HCT116 (cell line): ENCODE results near the gene PLA2G2C. TPM values are rescaled to one million over a fixed set of nuclear protein-coding genes. Genes with fewer than 3 reads are reported as not detected.
"Not testable (repeated sequence)": the region's sequence is repeated elsewhere in the genome, so short reads cannot be mapped to it uniquely, and the experiment has no call there.

Source experiments
- ATAC-seq: fragments of 200-7000 bp; cut with Tn5 transposase; 2 replicates; pipeline ENCODE4 v1.9.1; 2020; ENCODE audit warnings: mild to moderate bottlenecking, moderate library complexity
- BruUV-seq: library from RNA; stranded (reverse); fragments of 400-500 nt; replicated peaks from 2 replicates; lab custom pipeline; 2021; lab: Mats Ljungman, UMichigan
- CTCF ChIA-PET: fragments of 300-600 bp; sonication (Branson Sonifier 250); formaldehyde crosslinking; loops from one replicate; lab custom pipeline; 2021; ENCODE audit warnings: antibody characterized with exemption; lab: Charles Lee
- POLR2A ChIA-PET: fragments of 300-600, 350-600 bp; sonication (Branson Sonifier 250); formaldehyde crosslinking; loops from one replicate; lab custom pipeline; 2021; ENCODE audit warnings: antibody characterized with exemption; lab: Charles Lee
- RAD21 ChIA-PET, 2 experiments: fragments of 300-600 bp; sonication (Branson Sonifier 250); formaldehyde crosslinking; loops; one replicate each; lab custom pipeline; 2023; ENCODE audit warnings: low total read pairs in 2 of 2; ENCODE audit not compliant: uncharacterized antibody in 2 of 2, unreplicated experiment in 2 of 2, low non-redundant PET in 1 of 2; lab: Charles Lee
- DNase-seq: peaks from one replicate; pipeline ENCODE4 v3.0.0-alpha.2; 2010; ENCODE audit warnings: low read depth, low spot score
- H2AFZ ChIP-seq: fragments of 200-600 bp; shearing (Covaris generic), sonication (generic); 2 replicates; pipeline ENCODE4 v1.6.1; 2017; ENCODE audit warnings: low read depth, mixed run types, mixed read lengths, antibody characterized with exemption, low read length; ENCODE audit not compliant: poor library complexity, severe bottlenecking
- H3K27ac ChIP-seq: 2 replicates; pipeline ENCODE4 v1.5.1; 2012; ENCODE audit warnings: low read depth, low read length
- H3K27me3 ChIP-seq: fragments of 200-600 bp; sonication (generic); 2 replicates; pipeline ENCODE4 v1.6.1; 2016; ENCODE audit warnings: mixed run types, low read length, mixed read lengths; ENCODE audit not compliant: insufficient read depth
- H3K36me3 ChIP-seq, 2 experiments: fragments of 200-500 bp in 1 of 2; fragments of 200-600 bp in 1 of 2; sonication (Bioruptor generic) in 1 of 2; sonication (generic) in 1 of 2; 2 replicates each; pipeline versions ENCODE4 v1.5.1 to v1.6.1; 2014 to 2016; ENCODE audit warnings: low read length in 2 of 2, inconsistent platforms in 1 of 2, mixed read lengths in 1 of 2, mixed run types in 1 of 2; ENCODE audit not compliant: insufficient read depth in 2 of 2, control insufficient read depth in 1 of 2
- H3K4me1 ChIP-seq, 2 experiments: fragments of 200-600 bp in 1 of 2; sonication (generic) in 1 of 2; 2 replicates each; pipeline versions ENCODE4 v1.5.1 to v1.6.1; 2012 to 2017; ENCODE audit warnings: low read length in 2 of 2, inconsistent platforms in 1 of 2, mild to moderate bottlenecking in 1 of 2, mixed read lengths in 1 of 2, mixed run types in 1 of 2, moderate library complexity in 1 of 2; ENCODE audit not compliant: insufficient read depth in 2 of 2, control insufficient read depth in 1 of 2
- H3K4me2 ChIP-seq: fragments of 200-600 bp; sonication (generic); 2 replicates; pipeline ENCODE4 v1.6.1; 2017; ENCODE audit warnings: mixed run types, low read length, mixed read lengths
- H3K4me3 ChIP-seq, 2 experiments: fragments of 200-600 bp in 1 of 2; sonication (generic) in 1 of 2; replicated peaks in 1 of 2; 2 replicates each; pipeline ENCODE4 v1.5.1; 2011 to 2016; ENCODE audit warnings: low read length in 2 of 2, control low read depth in 1 of 2, low read depth in 1 of 2, mild to moderate bottlenecking in 1 of 2, mixed read lengths in 1 of 2, mixed run types in 1 of 2
- H3K79me2 ChIP-seq: fragments of 200-600 bp; sonication (generic); 2 replicates; pipeline ENCODE4 v1.6.1; 2017; ENCODE audit warnings: mild to moderate bottlenecking, mixed run types, low read length, moderate library complexity, mixed read lengths; ENCODE audit not compliant: insufficient read depth
- H3K9ac ChIP-seq: fragments of 200-600 bp; sonication (generic); 2 replicates; pipeline ENCODE4 v1.6.1; 2016; ENCODE audit warnings: low read length, mixed read lengths
- H3K9me2 ChIP-seq: fragments of 200-600 bp; sonication (generic), shearing (Covaris generic); 2 replicates; pipeline ENCODE4 v1.6.1; 2017; ENCODE audit warnings: mixed run types, mild to moderate bottlenecking, moderate library complexity; ENCODE audit not compliant: insufficient read depth
- H3K9me3 ChIP-seq, 2 experiments: fragments of 200-500 bp in 1 of 2; fragments of 200-600 bp in 1 of 2; sonication (Bioruptor generic) in 1 of 2; sonication (generic) in 1 of 2; 2 replicates each; pipeline ENCODE4 v1.6.1; 2014 to 2017; ENCODE audit warnings: low read length in 2 of 2, mixed read lengths in 2 of 2, inconsistent platforms in 1 of 2, low read depth in 1 of 2, mild to moderate bottlenecking in 1 of 2, mixed run types in 1 of 2, moderate library complexity in 1 of 2; ENCODE audit not compliant: control insufficient read depth in 1 of 2, insufficient read depth in 1 of 2
- H4K20me1 ChIP-seq: fragments of 200-600 bp; sonication (generic), shearing (Covaris generic); 2 replicates; pipeline ENCODE4 v1.6.1; 2017; ENCODE audit warnings: mixed run types, mild to moderate bottlenecking, moderate library complexity; ENCODE audit not compliant: insufficient read depth
- ATF3 ChIP-seq: IDR thresholded peaks from 2 replicates; pipeline ENCODE4 v1.6.1; 2012
- CTCF ChIP-seq, 3 experiments: fragments of 200-600 bp in 1 of 3; sonication (generic) in 1 of 3; IDR thresholded peaks in 2 of 3; conservative IDR thresholded peaks in 1 of 3; 2 replicates each; pipeline ENCODE4 v1.5.1; 2012 to 2017; ENCODE audit warnings: low read depth in 2 of 3, low read length in 2 of 3, antibody characterized with exemption in 1 of 3, borderline replicate concordance in 1 of 3, control low read depth in 1 of 3, mild to moderate bottlenecking in 1 of 3, mixed read lengths in 1 of 3, mixed run types in 1 of 3, moderate library complexity in 1 of 3; ENCODE audit not compliant: insufficient read depth in 1 of 3
- FOSL1 ChIP-seq: IDR thresholded peaks from 2 replicates; pipeline ENCODE4 v1.6.1; 2012; ENCODE audit warnings: low read depth
- JUND ChIP-seq: IDR thresholded peaks from 2 replicates; pipeline ENCODE4 v1.6.1; 2012
- RAD21 ChIP-seq: IDR thresholded peaks from 2 replicates; pipeline ENCODE4 v1.6.1; 2012; ENCODE audit warnings: low read depth, mild to moderate bottlenecking
- YY1 ChIP-seq: IDR thresholded peaks from 2 replicates; pipeline ENCODE4 v1.6.1; 2011; ENCODE audit warnings: low read length, low read depth, moderate library complexity, mild to moderate bottlenecking; ENCODE audit not compliant: insufficient replicate concordance; ENCODE audit errors: extremely low read depth
- ZBTB33 ChIP-seq: IDR thresholded peaks from 2 replicates; pipeline ENCODE4 v1.6.1; 2011; ENCODE audit warnings: mild to moderate bottlenecking, low read length, moderate library complexity; ENCODE audit not compliant: insufficient replicate concordance; ENCODE audit errors: extremely low read depth
- ZNF274 ChIP-seq: fragments of 200-500 bp; sonication (Bioruptor generic); IDR thresholded peaks from 2 replicates; pipeline ENCODE4 v1.6.1; 2014; ENCODE audit warnings: mild to moderate bottlenecking, low read depth, low read length, inconsistent platforms
- intact Hi-C: fragments of 100-400 bp; cut with micrococcal nuclease; formaldehyde crosslinking; loops from 2 replicates; pipeline ENCODE4 v1.10.0; 2022
- total RNA-seq: library from RNA; stranded (reverse); gene quantifications from one replicate; pipeline ENCODE4 v1.2.1, GENCODE V29; 2021; ENCODE audit not compliant: unreplicated experiment

Gene PLA2G2C
- total RNA-seq, 1 experiment from 2014 or later, result not detected

GRCh38 chr1:20233866-20234265 lies 47.5 kb upstream of the PLA2G2C start:
- Histone ChIP-seq H3K9me3 (no peaks in the 10 kb centered on the region), H3K9ac (no peak overlapping the region), H3K4me3 (no peak overlapping the region), H3K27me3 (peaks cover 6% of the 10 kb centered on the region), H3K79me2 (no peaks in the 10 kb centered on the region), H3K36me3 (no peaks in the 10 kb centered on the region), H2AFZ (no peak overlapping the region), H3K4me2 (no peak overlapping the region), H3K27ac (no peak overlapping the region), H3K9me2 (no peaks in the 10 kb centered on the region), H3K4me1 (no peaks in the 10 kb centered on the region), H4K20me1 (no peaks in the 10 kb centered on the region)
- RAD21 ChIA-PET, result interaction anchor here in 1 of 2 experiments (0.7 kb wide), 1 partner anchor 412 kb away, joined by 3 read pairs; no protein-coding TSS in a partner anchor
- ATAC-seq, result no peak
- POLR2A ChIA-PET, result no interaction called here
- no TSS peak for BruUV-seq
- no peak for DNase-seq
- no peak for TF ChIP-seq YY1
- TF ChIP-seq ATF3, result no peak
- no peak for TF ChIP-seq ZNF274
- no peak for TF ChIP-seq JUND
- CTCF ChIA-PET, result interaction anchor here (1.0 to 1.1 kb wide), 2 partner anchors 10 to 16 kb away, joined by 3 read pairs; no protein-coding TSS in a partner anchor
- intact Hi-C loops, result no loop called here

GRCh38 chr1:20233394-20233793 lies 47.1 kb upstream of the PLA2G2C start:
- DNase-seq (peak; percentile 21), ATAC-seq (peak; percentile 88)
- POLR2A ChIA-PET, result no interaction called here
- Histone ChIP-seq H4K20me1 (no peaks in the 10 kb centered on the region), H2AFZ (peak overlapping the region; percentile 50), H3K4me2 (no peak overlapping the region), H3K9me3 (no peaks in the 10 kb centered on the region), H3K36me3 (no peaks in the 10 kb centered on the region), H3K4me3 (no peak overlapping the region), H3K4me1 (no peaks in the 10 kb centered on the region), H3K27me3 (peaks cover 6% of the 10 kb centered on the region), H3K27ac (no peak overlapping the region), H3K9ac (no peak overlapping the region), H3K9me2 (no peaks in the 10 kb centered on the region), H3K79me2 (no peaks in the 10 kb centered on the region)
- TF ChIP-seq ZNF274, result no peak
- no peak for TF ChIP-seq ZBTB33
- TF ChIP-seq CTCF (IDR thresholded peaks at IDR 0.05 in 2 of 3, conservative IDR thresholded peaks at IDR 0.05 in 1 of 3; ENCODE audit: borderline replicate concordance in 1 of 3, insufficient read depth in 1 of 3, low read depth in 2 of 3, low read length in 2 of 3), result peak; percentile 31 to 66 (median 45); a peak in 5 of 6 replicates
- no peak for TF ChIP-seq FOSL1
- peak; percentile 41; the same call in 1 of the 2 replicates for TF ChIP-seq RAD21
- CTCF ChIA-PET, result interaction anchor here (0.6 to 1.1 kb wide), 7 partner anchors 9 to 23 kb away, joined by 3 to 4 read pairs (median 3); no protein-coding TSS in a partner anchor
- RAD21 ChIA-PET, result interaction anchor here in 1 of 2 experiments (0.7 kb wide), 1 partner anchor 412 kb away, joined by 3 read pairs; no protein-coding TSS in a partner anchor
- BruUV-seq, result no TSS peak
- intact Hi-C loops, result no loop called here

- DNase-seq, H3K79me2 ChIP-seq, CTCF ChIA-PET, H3K27ac ChIP-seq, H3K9me3 ChIP-seq, RAD21 ChIA-PET, intact Hi-C loops, BruUV-seq, H3K36me3 ChIP-seq, POLR2A ChIA-PET, H3K4me1 ChIP-seq, H3K4me3 ChIP-seq, H3K9ac ChIP-seq, H3K9me2 ChIP-seq, H3K4me2 ChIP-seq, H3K27me3 ChIP-seq, H4K20me1 ChIP-seq, ATAC-seq, H2AFZ ChIP-seq: not testable (repeated sequence)
Measured at GRCh38 chr1:20232564-20232963, 46.2 kb upstream of the PLA2G2C start.
